ENCODE results near the gene DNAJC5G. TPM values are rescaled to one million over a fixed set of nuclear protein-coding genes. Genes with fewer than 3 reads are reported as not detected.

The DNAJC5G gene
- total RNA-seq, 1 experiment from 2014 or later: 0.37 TPM

- Histone ChIP-seq H2BK120ac (ENCODE audit: low read depth, low read length, poor library complexity, severe bottlenecking) (no peak overlapping the region), H3K18ac (ENCODE audit: insufficient read length, low read depth, low read length) (no peak overlapping the region), H3K4ac (ENCODE audit: low read depth, low read length) (no peak overlapping the region), H3K4me2 (ENCODE audit: insufficient read depth, insufficient read length, low read length) (no peak overlapping the region), H3K27me3 (ENCODE audit: insufficient read depth, low read length) (no peaks in the 10 kb centered on the region), H4K91ac (ENCODE audit: insufficient read length, low read depth, low read length) (no peak overlapping the region), H3K9me3 (ENCODE audit: control insufficient read depth, low read depth, low read length) (no peaks in the 10 kb centered on the region), H3K14ac (ENCODE audit: insufficient read depth, low read length) (no peak overlapping the region), H3K56ac (ENCODE audit: insufficient read length, low read depth, low read length) (no peak overlapping the region), H3K4me1 (ENCODE audit: insufficient read depth, low read length) (no peaks in the 10 kb centered on the region; the same call in none of the 2 replicates), H3K23me2 (ENCODE audit: insufficient read length, low read depth, low read length, poor library complexity, severe bottlenecking) (no peaks in the 10 kb centered on the region), H2BK5ac (ENCODE audit: insufficient read length, low read length) (no peak overlapping the region), H3T11ph (ENCODE audit: low read length) (no peak overlapping the region), H2AFZ (ENCODE audit: low read length) (no peak overlapping the region), H2BK12ac (ENCODE audit: insufficient read length, low read depth, low read length) (no peak overlapping the region), H4K20me1 (ENCODE audit: control insufficient read depth, insufficient read depth, insufficient read length) (no peaks in the 10 kb centered on the region), H2BK20ac (ENCODE audit: low read depth, low read length, poor library complexity, severe bottlenecking) (no peak overlapping the region), H3K79me1 (ENCODE audit: insufficient read depth, low read depth, low read length, poor library complexity, severe bottlenecking) (no peaks in the 10 kb centered on the region), H4K8ac (replicated peaks; ENCODE audit: insufficient read length, low read depth, low read length) (no peak overlapping the region), H3K27ac (ENCODE audit: insufficient read length, low read depth, low read length) (no peak overlapping the region), H3K79me2 (ENCODE audit: insufficient read depth, low read length) (no peaks in the 10 kb centered on the region), H4K5ac (ENCODE audit: insufficient read length, low read depth, low read length) (no peak overlapping the region), H3K23ac (ENCODE audit: insufficient read length, low read depth, low read length) (no peak overlapping the region), H3K9ac (ENCODE audit: extremely low read depth, insufficient read length, low read length) (no peak overlapping the region), H2BK15ac (ENCODE audit: low read depth, low read length) (no peak overlapping the region), H2AK5ac (ENCODE audit: insufficient read length, low read length) (no peak overlapping the region)
- H3K27me3 Mint-ChIP-seq (ENCODE audit: low read depth): peaks cover 10% of the 10 kb centered on the region
- no peak overlapping the region for H3K27ac Mint-ChIP-seq
- peaks cover 37 to 39% of the 10 kb centered on the region in 2 experiments for H3K4me1 Mint-ChIP-seq
- no peaks in the 10 kb centered on the region for H3K9me3 Mint-ChIP-seq
- H3K36me3 Mint-ChIP-seq (ENCODE audit: insufficient read depth in 1 of 3, low read depth in 3 of 3): no peaks in the 10 kb centered on the region
- DNase-seq: no peak
- no peak for TF ChIP-seq CTCF (conservative IDR thresholded peaks at IDR 0.05)
- no peak overlapping the region for H3K4me3 Mint-ChIP-seq
- WGBS (ENCODE audit: extremely low coverage, insufficient read length, low lambda C conversion rate): no CpG with 5 or more reads among the region's 3 CpGs
Measured at GRCh38 chr2:27288610-27289009, 13.4 kb downstream of the DNAJC5G start.
